ENCODE data around the gene STAMBP. TPM values are rescaled to one million over a fixed set of nuclear protein-coding genes. Genes with fewer than 3 reads are reported as not detected.

Gene STAMBP
- total RNA-seq, 5 donors from 2014 or later (not counting 1 experiment from before 2014, with no cell fraction given): 21.6 to 32.5 (median 28.9) TPM

GRCh38 chr2:73891276-73891901, 62.6 kb downstream of the STAMBP start:
- Mint-ChIP-seq H3K36me3 (no peaks in the 10 kb centered on the region), H3K27ac (no peak overlapping the region), H3K4me1 (peaks cover 9 to 48% (median 20%) of the 10 kb centered on the region in 3 donors), H3K9me3 (no peaks in the 10 kb centered on the region), H3K27me3 (no peaks in the 10 kb centered on the region), H3K4me3 (no peak overlapping the region)
- Histone ChIP-seq H3K9me3 (no peaks in the 10 kb centered on the region), H3K36me3 (ENCODE audit: control insufficient read depth in 2 of 2, extremely low read depth in 1 of 2, insufficient read depth in 1 of 2, low read length in 1 of 2) (no peaks in the 10 kb centered on the region), H3K4me3 (ENCODE audit: control insufficient read depth in 1 of 2, extremely low read depth in 1 of 2, low read length in 1 of 2) (no peak overlapping the region), H3K4me1 (ENCODE audit: control insufficient read depth in 1 of 2, extremely low read depth in 1 of 2, insufficient read depth in 2 of 2, low read length in 2 of 2) (peaks cover 2 to 10% of the 10 kb centered on the region in 2 experiments), H3K27me3 (replicated peaks in 1 of 2; ENCODE audit: control insufficient read depth in 2 of 2, extremely low read depth in 1 of 2, insufficient read depth in 2 of 2, low read length in 1 of 2) (no peaks in the 10 kb centered on the region), H3K27ac (ENCODE audit: low read length) (no peak overlapping the region)
- ATAC-seq (replicated peaks in 1 of 4) (no peak), DNase-seq (no peak)
- ChIA-PET CTCF (interaction anchor here in 1 of 2 donors (0.6 kb wide), 1 partner anchor 294 kb away, joined by 5 read pairs; no protein-coding TSS in a partner anchor), POLR2A (no interaction called here)
- 82% methylated on average over 5 of the region's 5 CpGs for WGBS (ENCODE audit: insufficient coverage)

- no peak within 1 kb of the TSS for H3K27ac Mint-ChIP-seq
- CTCF ChIA-PET: no interaction called here
Observed at GRCh38 chr2:73892631-73893329, 64.0 kb downstream of the STAMBP start, which contains the start of gene ACTG2. TSS of gene ACTG2 (plus strand) at chr2:73893008. CDS start at chr2:73901312, 8,304 bp downstream.

GRCh38 chr2:73893764-73894474, 65.2 kb downstream of the STAMBP start:
- 94% methylated on average over 5 of the region's 9 CpGs for WGBS (ENCODE audit: insufficient coverage)
- Mint-ChIP-seq H3K9me3 (no peaks in the 10 kb centered on the region), H3K36me3 (no peaks in the 10 kb centered on the region), H3K4me1 (peaks cover 21 to 44% (median 23%) of the 10 kb centered on the region in 3 donors), H3K27ac (no peak overlapping the region), H3K4me3 (no peak overlapping the region), H3K27me3 (no peaks in the 10 kb centered on the region)
- CTCF ChIA-PET: no interaction called here
- DNase-seq (no peak), ATAC-seq (replicated peaks in 1 of 4) (no peak)
- no peak overlapping the region for H3K27ac ChIP-seq (ENCODE audit: low read length)
- H3K27me3 ChIP-seq (replicated peaks in 1 of 2; ENCODE audit: control insufficient read depth in 2 of 2, extremely low read depth in 1 of 2, insufficient read depth in 2 of 2, low read length in 1 of 2): no peaks in the 10 kb centered on the region
- no peak overlapping the region for H3K4me3 ChIP-seq (ENCODE audit: control insufficient read depth in 1 of 2, extremely low read depth in 1 of 2, low read length in 1 of 2)
- peaks cover 6 to 23% of the 10 kb centered on the region in 2 experiments for H3K4me1 ChIP-seq (ENCODE audit: control insufficient read depth in 1 of 2, extremely low read depth in 1 of 2, insufficient read depth in 2 of 2, low read length in 2 of 2)
- POLR2A ChIA-PET: no interaction called here
- H3K36me3 ChIP-seq (ENCODE audit: control insufficient read depth in 2 of 2, extremely low read depth in 1 of 2, insufficient read depth in 1 of 2, low read length in 1 of 2): no peaks in the 10 kb centered on the region
- H3K9me3 ChIP-seq: no peaks in the 10 kb centered on the region

More at GRCh38 chr2:73892631-73893329, 64.0 kb downstream of the STAMBP start, which contains the start of gene ACTG2:
- H3K4me1 Mint-ChIP-seq: peaks cover 23 to 53% (median 28%) of the 10 kb centered on the region in 3 donors
- POLR2A ChIA-PET: interaction anchor here in 1 of 2 donors (0.6 kb wide), 1 partner anchor 313 kb away, joined by 3 read pairs; no protein-coding TSS in a partner anchor
- 92% methylated on average over 11 of the region's 15 CpGs for WGBS (ENCODE audit: insufficient coverage)
- H3K27me3 ChIP-seq (replicated peaks in 1 of 2; ENCODE audit: control insufficient read depth in 2 of 2, extremely low read depth in 1 of 2, insufficient read depth in 2 of 2, low read length in 1 of 2): no peaks in the 10 kb centered on the region
- no peak for ATAC-seq (replicated peaks in 1 of 4)
- H3K27ac ChIP-seq (ENCODE audit: low read length): no peak within 1 kb of the TSS
- no peaks in the 10 kb centered on the region for H3K27me3 Mint-ChIP-seq
- no peaks in the 10 kb centered on the region for H3K36me3 ChIP-seq (ENCODE audit: control insufficient read depth in 2 of 2, extremely low read depth in 1 of 2, insufficient read depth in 1 of 2, low read length in 1 of 2)
- no peaks in the 10 kb centered on the region for H3K9me3 Mint-ChIP-seq
- no peaks in the 10 kb centered on the region for H3K9me3 ChIP-seq
- no peak within 1 kb of the TSS for H3K4me3 ChIP-seq (ENCODE audit: control insufficient read depth in 1 of 2, extremely low read depth in 1 of 2, low read length in 1 of 2)
- H3K4me3 Mint-ChIP-seq: no peak within 1 kb of the TSS
- DNase-seq: no peak
- H3K36me3 Mint-ChIP-seq: no peaks in the 10 kb centered on the region
- peaks cover 6 to 23% of the 10 kb centered on the region in 2 experiments for H3K4me1 ChIP-seq (ENCODE audit: control insufficient read depth in 1 of 2, extremely low read depth in 1 of 2, insufficient read depth in 2 of 2, low read length in 2 of 2)

GRCh38 chr2:73894475-73894850, 65.7 kb downstream of the STAMBP start:
- Histone ChIP-seq H3K27ac (ENCODE audit: low read length) (no peak overlapping the region), H3K9me3 (no peaks in the 10 kb centered on the region), H3K4me3 (ENCODE audit: control insufficient read depth in 1 of 2, extremely low read depth in 1 of 2, low read length in 1 of 2) (no peak overlapping the region), H3K4me1 (ENCODE audit: control insufficient read depth in 1 of 2, extremely low read depth in 1 of 2, insufficient read depth in 2 of 2, low read length in 2 of 2) (peaks cover 6 to 23% of the 10 kb centered on the region in 2 experiments), H3K36me3 (ENCODE audit: control insufficient read depth in 2 of 2, extremely low read depth in 1 of 2, insufficient read depth in 1 of 2, low read length in 1 of 2) (no peaks in the 10 kb centered on the region), H3K27me3 (replicated peaks in 1 of 2; ENCODE audit: control insufficient read depth in 2 of 2, extremely low read depth in 1 of 2, insufficient read depth in 2 of 2, low read length in 1 of 2) (no peaks in the 10 kb centered on the region)
- Mint-ChIP-seq H3K4me1 (peaks cover 21 to 44% (median 23%) of the 10 kb centered on the region in 3 donors), H3K27ac (no peak overlapping the region), H3K27me3 (no peaks in the 10 kb centered on the region), H3K4me3 (peak overlapping the region in 1 of 3 donors; percentile 34), H3K36me3 (no peaks in the 10 kb centered on the region), H3K9me3 (no peaks in the 10 kb centered on the region)
- no peak for DNase-seq
- CTCF ChIA-PET: no interaction called here
- POLR2A ChIA-PET: interaction anchor here in 1 of 2 donors (0.6 kb wide), 1 partner anchor 94 kb away, joined by 8 read pairs; no protein-coding TSS in a partner anchor
- no peak for ATAC-seq (replicated peaks in 1 of 4)
- WGBS (ENCODE audit: insufficient coverage): 100% methylated on average over 1 of the region's 2 CpGs

- WGBS (ENCODE audit: insufficient coverage): 83% methylated on average over 6 of the region's 6 CpGs
- ATAC-seq (replicated peaks in 1 of 4) (no peak), DNase-seq (no peak)
- ChIA-PET POLR2A (interaction anchor here in 1 of 2 donors (0.6 kb wide), 1 partner anchor 94 kb away, joined by 8 read pairs; no protein-coding TSS in a partner anchor), CTCF (no interaction called here)
- no peaks in the 10 kb centered on the region for H3K36me3 ChIP-seq (ENCODE audit: control insufficient read depth in 2 of 2, extremely low read depth in 1 of 2, insufficient read depth in 1 of 2, low read length in 1 of 2)
- H3K4me3 Mint-ChIP-seq: peak overlapping the region in 1 of 3 donors; percentile 34
- H3K27me3 Mint-ChIP-seq: no peaks in the 10 kb centered on the region
- no peak overlapping the region for H3K27ac Mint-ChIP-seq
- no peak overlapping the region for H3K4me3 ChIP-seq (ENCODE audit: control insufficient read depth in 1 of 2, extremely low read depth in 1 of 2, low read length in 1 of 2)
- peaks cover 21 to 44% (median 23%) of the 10 kb centered on the region in 3 donors for H3K4me1 Mint-ChIP-seq
- no peaks in the 10 kb centered on the region for H3K27me3 ChIP-seq (replicated peaks in 1 of 2; ENCODE audit: control insufficient read depth in 2 of 2, extremely low read depth in 1 of 2, insufficient read depth in 2 of 2, low read length in 1 of 2)
- H3K4me1 ChIP-seq (ENCODE audit: control insufficient read depth in 1 of 2, extremely low read depth in 1 of 2, insufficient read depth in 2 of 2, low read length in 2 of 2): peaks cover 6 to 23% of the 10 kb centered on the region in 2 experiments
- no peak overlapping the region for H3K27ac ChIP-seq (ENCODE audit: low read length)
- H3K9me3 ChIP-seq: no peaks in the 10 kb centered on the region
- no peaks in the 10 kb centered on the region for H3K36me3 Mint-ChIP-seq
- no peaks in the 10 kb centered on the region for H3K9me3 Mint-ChIP-seq
Observed at GRCh38 chr2:73894877-73895276, 66.1 kb downstream of the STAMBP start.

- H3K27ac ChIP-seq (ENCODE audit: low read length): no peak overlapping the region
- DNase-seq: no peak
- Mint-ChIP-seq H3K9me3 (no peaks in the 10 kb centered on the region), H3K4me3 (no peak overlapping the region), H3K36me3 (no peaks in the 10 kb centered on the region), H3K27ac (no peak overlapping the region), H3K27me3 (no peaks in the 10 kb centered on the region), H3K4me1 (peaks cover 21 to 44% (median 23%) of the 10 kb centered on the region in 3 donors)
- H3K36me3 ChIP-seq (ENCODE audit: control insufficient read depth in 2 of 2, extremely low read depth in 1 of 2, insufficient read depth in 1 of 2, low read length in 1 of 2): no peaks in the 10 kb centered on the region
- H3K4me3 ChIP-seq (ENCODE audit: control insufficient read depth in 1 of 2, extremely low read depth in 1 of 2, low read length in 1 of 2): no peak overlapping the region
- ChIA-PET POLR2A (no interaction called here), CTCF (interaction anchor here in 1 of 2 donors (0.7 kb wide), 1 partner anchor 14 kb away, joined by 5 read pairs; no protein-coding TSS in a partner anchor)
- H3K9me3 ChIP-seq: no peaks in the 10 kb centered on the region
- ATAC-seq (replicated peaks in 1 of 4): no peak
- WGBS (ENCODE audit: insufficient coverage): no CpG with 5 or more reads among the region's 9 CpGs
- H3K27me3 ChIP-seq (replicated peaks in 1 of 2; ENCODE audit: control insufficient read depth in 2 of 2, extremely low read depth in 1 of 2, insufficient read depth in 2 of 2, low read length in 1 of 2): no peaks in the 10 kb centered on the region
- H3K4me1 ChIP-seq (ENCODE audit: control insufficient read depth in 1 of 2, extremely low read depth in 1 of 2, insufficient read depth in 2 of 2, low read length in 2 of 2): peaks cover 6 to 23% of the 10 kb centered on the region in 2 experiments
Observed at GRCh38 chr2:73895473-73895872, 66.7 kb downstream of the STAMBP start.

Data from T-cell (primary cell).